ENCODE results near the gene CHRNB1. TPM values are rescaled to one million over a fixed set of nuclear protein-coding genes. Genes with fewer than 3 reads are reported as not detected.

Gene CHRNB1, protein sequence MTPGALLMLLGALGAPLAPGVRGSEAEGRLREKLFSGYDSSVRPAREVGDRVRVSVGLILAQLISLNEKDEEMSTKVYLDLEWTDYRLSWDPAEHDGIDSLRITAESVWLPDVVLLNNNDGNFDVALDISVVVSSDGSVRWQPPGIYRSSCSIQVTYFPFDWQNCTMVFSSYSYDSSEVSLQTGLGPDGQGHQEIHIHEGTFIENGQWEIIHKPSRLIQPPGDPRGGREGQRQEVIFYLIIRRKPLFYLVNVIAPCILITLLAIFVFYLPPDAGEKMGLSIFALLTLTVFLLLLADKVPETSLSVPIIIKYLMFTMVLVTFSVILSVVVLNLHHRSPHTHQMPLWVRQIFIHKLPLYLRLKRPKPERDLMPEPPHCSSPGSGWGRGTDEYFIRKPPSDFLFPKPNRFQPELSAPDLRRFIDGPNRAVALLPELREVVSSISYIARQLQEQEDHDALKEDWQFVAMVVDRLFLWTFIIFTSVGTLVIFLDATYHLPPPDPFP
- total RNA-seq = 5.9 and 6.0 TPM in 2 replicates

DNA sequence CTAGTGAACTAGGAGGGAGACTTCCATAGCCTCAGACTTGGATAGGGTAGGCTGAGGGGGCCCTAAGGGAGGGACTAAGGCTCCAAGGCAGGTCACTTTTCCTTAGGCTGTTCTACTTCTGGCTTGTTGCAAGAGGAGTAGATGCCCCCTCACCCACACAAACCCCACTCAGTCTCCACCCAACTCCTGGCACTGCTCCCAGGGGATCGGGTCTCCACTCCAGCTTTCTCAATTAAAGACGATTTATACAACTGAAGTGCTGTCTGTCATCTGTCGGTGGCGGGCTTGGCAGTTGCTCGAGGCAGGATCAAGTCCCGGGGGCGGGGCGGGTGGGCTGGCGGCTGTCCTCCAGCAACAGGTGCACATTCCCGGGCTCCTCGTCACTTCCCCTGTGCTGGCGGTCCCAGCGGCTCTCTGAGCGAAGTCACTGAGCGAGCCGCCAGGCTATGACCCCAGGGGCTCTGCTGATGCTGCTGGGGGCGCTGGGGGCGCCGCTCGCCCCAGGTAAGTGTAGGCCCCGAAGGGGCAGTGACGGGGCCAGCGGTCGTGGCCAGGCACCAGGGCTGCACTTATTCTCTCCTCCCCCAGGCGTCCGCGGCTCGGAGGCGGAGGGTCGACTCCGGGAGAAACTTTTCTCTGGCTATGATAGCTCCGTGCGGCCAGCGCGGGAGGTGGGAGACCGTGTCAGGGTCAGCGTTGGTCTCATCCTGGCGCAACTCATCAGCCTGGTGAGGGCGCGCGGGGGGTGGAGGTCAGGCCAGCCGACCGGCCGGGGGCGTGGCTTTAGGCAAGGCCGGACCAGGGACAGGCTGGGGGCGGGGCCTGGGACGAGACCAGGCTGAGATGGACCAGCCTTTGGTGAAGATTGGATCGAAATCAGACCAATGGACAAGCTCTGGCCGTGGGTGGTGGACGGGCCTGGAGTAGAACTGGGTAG lies at the start of gene CHRNB1:
Gene CHRNB1 (plus strand): TSS at position 380 of the 937 bp plus-strand sequence. CDS start 67 bp downstream, at position 447.
- DNase-seq = peak; percentile 23
- intact Hi-C loops (cut with micrococcal nuclease) = loop anchor here (1.0 kb wide), 1 partner anchor 10 kb away; no protein-coding TSS in a partner anchor
- no peaks in the 10 kb centered on the region for H3K9me3 Mint-ChIP-seq
- peaks cover 35% of the 10 kb centered on the region for H3K4me1 Mint-ChIP-seq
- TF ChIP-seq, protein P1, sequence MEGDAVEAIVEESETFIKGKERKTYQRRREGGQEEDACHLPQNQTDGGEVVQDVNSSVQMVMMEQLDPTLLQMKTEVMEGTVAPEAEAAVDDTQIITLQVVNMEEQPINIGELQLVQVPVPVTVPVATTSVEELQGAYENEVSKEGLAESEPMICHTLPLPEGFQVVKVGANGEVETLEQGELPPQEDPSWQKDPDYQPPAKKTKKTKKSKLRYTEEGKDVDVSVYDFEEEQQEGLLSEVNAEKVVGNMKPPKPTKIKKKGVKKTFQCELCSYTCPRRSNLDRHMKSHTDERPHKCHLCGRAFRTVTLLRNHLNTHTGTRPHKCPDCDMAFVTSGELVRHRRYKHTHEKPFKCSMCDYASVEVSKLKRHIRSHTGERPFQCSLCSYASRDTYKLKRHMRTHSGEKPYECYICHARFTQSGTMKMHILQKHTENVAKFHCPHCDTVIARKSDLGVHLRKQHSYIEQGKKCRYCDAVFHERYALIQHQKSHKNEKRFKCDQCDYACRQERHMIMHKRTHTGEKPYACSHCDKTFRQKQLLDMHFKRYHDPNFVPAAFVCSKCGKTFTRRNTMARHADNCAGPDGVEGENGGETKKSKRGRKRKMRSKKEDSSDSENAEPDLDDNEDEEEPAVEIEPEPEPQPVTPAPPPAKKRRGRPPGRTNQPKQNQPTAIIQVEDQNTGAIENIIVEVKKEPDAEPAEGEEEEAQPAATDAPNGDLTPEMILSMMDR (IDR thresholded peaks at IDR 0.05) = no peak
- no peaks in the 10 kb centered on the region for H3K36me3 Mint-ChIP-seq (ENCODE audit: low read depth)
- peak within 1 kb of the TSS; percentile 78 for H3K4me3 Mint-ChIP-seq
- POLR2A ChIA-PET = interaction anchor here (0.8 to 2.6 kb wide), 11 partner anchors 8 to 412 kb away, joined by 3 to 18 read pairs (median 3); partner anchors contain the start of genes ATP1B2, NAA38, POLR2A and TMEM102
- peaks cover 62% of the 10 kb centered on the region for H3K27me3 Mint-ChIP-seq
- CTCF ChIA-PET = interaction anchor here (0.6 to 1.5 kb wide), 2 partner anchors 8 to 40 kb away, joined by 3 to 7 read pairs; partner anchors contain the start of gene POLR2A
- ATAC-seq (ENCODE audit: low read depth) = peak; percentile 32
- H3K27ac Mint-ChIP-seq = no peak within 1 kb of the TSS

DNA sequence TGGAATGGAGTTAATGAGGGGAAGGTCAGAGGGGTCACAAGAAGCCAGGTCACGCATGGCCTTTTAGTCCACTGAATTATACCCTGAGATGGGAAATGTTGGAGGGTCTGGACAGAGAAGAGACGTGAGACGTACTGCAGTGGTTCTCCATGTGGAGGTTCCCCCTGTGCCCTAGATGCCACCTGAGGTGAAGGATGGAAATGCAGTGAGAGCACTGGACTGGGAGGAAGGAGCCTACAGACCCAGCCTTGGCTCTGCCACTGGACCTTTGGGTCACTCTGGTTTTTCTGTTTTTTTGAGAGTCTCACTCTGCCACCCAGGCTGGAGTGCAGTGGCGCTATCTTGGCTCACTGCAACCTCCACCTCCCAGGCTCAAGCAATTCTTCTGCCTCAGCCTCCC lies 48.7 kb upstream of the CHRNB1 start:
- TF ChIP-seq, protein P1 (IDR thresholded peaks at IDR 0.05) = no peak
- no peak overlapping the region for H3K27ac Mint-ChIP-seq
- intact Hi-C loops (cut with micrococcal nuclease) = no loop called here
- H3K4me3 Mint-ChIP-seq = peak overlapping the region; percentile 24
- no peaks in the 10 kb centered on the region for H3K9me3 Mint-ChIP-seq
- no peaks in the 10 kb centered on the region for H3K27me3 Mint-ChIP-seq
- POLR2A ChIA-PET = interaction anchor here (1.2 to 2.1 kb wide), 2 partner anchors 8 to 10 kb away, joined by 3 to 5 read pairs; partner anchors contain the start of gene TMEM256
- ATAC-seq (ENCODE audit: low read depth) = no peak
- no peak for DNase-seq
- peaks cover 15% of the 10 kb centered on the region for H3K36me3 Mint-ChIP-seq (ENCODE audit: low read depth)
- H3K4me1 Mint-ChIP-seq = peaks cover 15% of the 10 kb centered on the region
- CTCF ChIA-PET = no interaction called here

DNA sequence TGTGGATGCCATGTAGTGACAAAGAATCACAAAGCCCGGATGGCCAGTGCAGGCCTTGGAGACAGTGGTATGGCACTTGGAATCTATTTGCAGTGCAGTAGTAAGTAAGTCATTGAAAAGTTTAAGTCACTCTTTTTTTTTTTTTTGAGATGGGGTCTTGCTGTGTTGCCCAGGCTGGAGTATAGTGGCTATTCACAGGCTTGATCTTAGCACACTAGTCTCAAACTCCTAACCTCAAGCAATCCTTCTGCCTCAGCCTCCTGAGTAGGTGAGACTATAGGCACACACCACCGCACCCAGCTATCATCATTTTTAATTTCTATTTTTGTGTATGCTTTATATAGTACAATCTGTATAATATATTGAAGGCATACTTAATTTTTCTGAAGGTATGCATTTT lies 46.2 kb upstream of the CHRNB1 start:
- Mint-ChIP-seq H3K27me3 (no peaks in the 10 kb centered on the region), H3K27ac (no peak overlapping the region), H3K36me3 (ENCODE audit: low read depth) (peaks cover 7% of the 10 kb centered on the region), H3K9me3 (no peaks in the 10 kb centered on the region), H3K4me1 (peaks cover 18% of the 10 kb centered on the region), H3K4me3 (no peak overlapping the region)
- ChIA-PET CTCF (no interaction called here), POLR2A (interaction anchor here (1.1 to 1.5 kb wide), 2 partner anchors 15 to 85 kb away, joined by 3 to 4 read pairs; partner anchors contain the start of gene POLR2A)
- DNase-seq = no peak
- TF ChIP-seq, protein P1 (IDR thresholded peaks at IDR 0.05) = no peak
- intact Hi-C loops (cut with micrococcal nuclease) = no loop called here
- no peak for ATAC-seq (ENCODE audit: low read depth)

DNA sequence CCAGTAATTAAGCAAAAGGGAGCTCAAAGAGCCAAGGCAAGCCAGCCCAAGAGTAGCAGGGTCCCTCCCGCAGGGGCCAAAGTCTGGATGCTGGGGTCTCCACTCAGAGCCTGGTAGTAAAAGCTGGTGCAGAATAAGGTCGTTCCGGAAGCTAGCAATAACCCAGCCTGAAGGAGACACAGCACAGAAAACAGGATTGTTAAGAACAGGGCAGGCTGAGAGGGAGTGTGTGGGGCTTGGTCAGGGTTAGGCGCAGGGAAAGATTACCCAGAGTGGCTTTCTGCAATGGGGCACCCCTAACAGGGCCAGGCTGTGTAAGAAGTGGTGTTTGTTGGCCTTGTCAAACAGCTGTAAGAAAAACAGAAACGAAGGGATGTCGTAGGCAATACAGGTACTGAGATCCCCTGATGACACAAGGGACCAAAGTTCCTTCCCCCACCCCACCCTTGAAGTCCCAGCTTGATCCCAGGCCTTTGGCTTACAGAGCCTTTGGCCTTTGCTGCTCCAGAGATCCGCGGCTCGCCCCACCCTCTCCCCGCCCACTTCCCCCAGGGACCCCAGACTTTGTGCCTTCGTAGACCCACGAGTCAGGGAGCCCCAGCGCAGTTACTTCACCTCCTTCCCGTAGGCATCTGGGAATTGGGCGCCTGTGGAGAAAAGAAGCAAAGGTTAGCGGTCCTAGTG lies 41.7 kb upstream of the CHRNB1 start:
- DNase-seq = no peak
- Mint-ChIP-seq H3K36me3 (ENCODE audit: low read depth) (peaks cover 10% of the 10 kb centered on the region), H3K4me1 (peaks cover 19% of the 10 kb centered on the region), H3K27me3 (peaks cover 9% of the 10 kb centered on the region), H3K9me3 (no peaks in the 10 kb centered on the region), H3K27ac (peak overlapping the region; percentile 94), H3K4me3 (peak overlapping the region; percentile 97)
- ChIA-PET CTCF (interaction anchor here (1.2 to 1.6 kb wide), 2 partner anchors 32 to 34 kb away, joined by 3 to 9 read pairs; partner anchors contain the start of gene TMEM102), POLR2A (interaction anchor here (0.5 to 2.9 kb wide), 22 partner anchors 10 to 1036 kb away, joined by 3 to 40 read pairs (median 6); partner anchors contain the start of genes FXR2, PLSCR3, POLR2A and SLC35G6)
- TF ChIP-seq, protein P1 (IDR thresholded peaks at IDR 0.05) = no peak
- no peak for ATAC-seq (ENCODE audit: low read depth)
- intact Hi-C loops (cut with micrococcal nuclease) = no loop called here
